ENCODE results near the gene IRAG1.

The IRAG1 gene

DNA sequence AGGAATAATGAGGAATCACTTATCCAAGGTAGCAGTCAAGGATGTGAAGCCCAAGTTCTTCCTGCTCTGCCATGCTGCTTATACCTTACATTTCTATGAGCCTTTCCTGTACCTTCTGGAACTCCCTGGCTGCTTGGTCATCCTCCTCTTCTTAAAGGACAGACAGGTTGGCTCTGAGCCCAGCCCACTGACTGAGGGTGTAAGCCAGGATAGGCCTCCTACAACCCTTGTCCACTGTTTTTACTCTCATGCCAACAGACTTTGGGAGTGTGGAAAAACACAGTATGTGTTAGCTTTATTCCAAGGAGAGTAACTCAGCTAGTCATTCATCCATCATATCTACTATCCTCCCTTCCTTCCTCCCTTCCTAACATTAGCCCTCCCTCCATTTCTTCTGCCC lies 47.5 kb downstream of the IRAG1 start:
- peaks cover 6% of the 10 kb centered on the region for H3K4me1 ChIP-seq (ENCODE audit: control insufficient read depth, insufficient read depth, low read length, unreplicated experiment)
- H3K27ac ChIP-seq (ENCODE audit: low read depth, low read length), result no peak overlapping the region
- no peaks in the 10 kb centered on the region for H3K27me3 ChIP-seq (ENCODE audit: insufficient read depth, low read length)
- H3K4me3 ChIP-seq (ENCODE audit: low read depth, low read length), result no peak overlapping the region
- no peaks in the 10 kb centered on the region for H3K36me3 ChIP-seq (ENCODE audit: insufficient read depth, low read length)
- no peaks in the 10 kb centered on the region for H3K79me2 ChIP-seq (ENCODE audit: control insufficient read depth, insufficient read depth, low read length, unreplicated experiment)
- H2AFZ ChIP-seq (ENCODE audit: low read length, unreplicated experiment), result peak overlapping the region; percentile 11

DNA sequence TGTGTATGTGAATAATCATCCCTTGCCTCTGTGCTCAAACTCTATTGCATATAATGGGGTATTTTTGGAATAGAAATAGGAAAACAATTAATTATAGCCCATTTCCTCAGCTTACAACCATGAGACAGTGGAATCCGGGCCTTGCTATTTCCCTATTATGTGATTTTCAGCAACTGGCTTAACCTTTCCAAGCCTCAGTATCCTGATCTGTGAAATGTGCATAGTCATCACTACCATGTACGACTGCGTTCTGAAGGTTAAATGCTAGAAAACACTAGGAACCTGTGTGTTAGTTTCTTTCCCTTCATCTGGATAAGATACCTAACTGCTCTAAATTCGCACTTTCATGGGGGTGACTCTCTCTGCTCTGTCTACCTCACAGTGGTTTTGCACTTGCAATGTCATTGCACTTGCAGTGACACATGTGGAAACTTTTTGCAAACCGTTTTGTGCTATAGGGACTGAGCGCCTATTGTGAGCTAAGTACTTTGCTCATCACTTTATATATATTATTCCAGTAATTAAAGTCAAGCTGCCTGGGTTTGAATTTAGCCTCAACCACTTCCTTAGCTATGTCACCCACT lies 48.3 kb downstream of the IRAG1 start:
- Histone ChIP-seq H3K4me1 (ENCODE audit: control insufficient read depth, insufficient read depth, low read length, unreplicated experiment) (peaks cover 6% of the 10 kb centered on the region), H3K27ac (ENCODE audit: low read depth, low read length) (no peak overlapping the region), H3K79me2 (ENCODE audit: control insufficient read depth, insufficient read depth, low read length, unreplicated experiment) (no peaks in the 10 kb centered on the region), H3K36me3 (ENCODE audit: insufficient read depth, low read length) (no peaks in the 10 kb centered on the region), H3K27me3 (ENCODE audit: insufficient read depth, low read length) (no peaks in the 10 kb centered on the region), H3K4me3 (ENCODE audit: low read depth, low read length) (no peak overlapping the region), H2AFZ (ENCODE audit: low read length, unreplicated experiment) (no peak overlapping the region)

Data from ACC112 (cell line).